GM19372 (cell line): ENCODE measurements around the gene TADA2A.
"Not testable (repeated sequence)": the region's sequence is repeated elsewhere in the genome, so short reads cannot be mapped to it uniquely, and the experiment has no call there.

Experiments used
- ATAC-seq: cut with Tn5 transposase; IDR thresholded peaks from one replicate; pipeline ENCODE4 v1.9.1; 2021; ENCODE audit warnings: mild to moderate bottlenecking, low read depth, moderate library complexity; ENCODE audit not compliant: unreplicated experiment

TADA2A gene

DNA sequence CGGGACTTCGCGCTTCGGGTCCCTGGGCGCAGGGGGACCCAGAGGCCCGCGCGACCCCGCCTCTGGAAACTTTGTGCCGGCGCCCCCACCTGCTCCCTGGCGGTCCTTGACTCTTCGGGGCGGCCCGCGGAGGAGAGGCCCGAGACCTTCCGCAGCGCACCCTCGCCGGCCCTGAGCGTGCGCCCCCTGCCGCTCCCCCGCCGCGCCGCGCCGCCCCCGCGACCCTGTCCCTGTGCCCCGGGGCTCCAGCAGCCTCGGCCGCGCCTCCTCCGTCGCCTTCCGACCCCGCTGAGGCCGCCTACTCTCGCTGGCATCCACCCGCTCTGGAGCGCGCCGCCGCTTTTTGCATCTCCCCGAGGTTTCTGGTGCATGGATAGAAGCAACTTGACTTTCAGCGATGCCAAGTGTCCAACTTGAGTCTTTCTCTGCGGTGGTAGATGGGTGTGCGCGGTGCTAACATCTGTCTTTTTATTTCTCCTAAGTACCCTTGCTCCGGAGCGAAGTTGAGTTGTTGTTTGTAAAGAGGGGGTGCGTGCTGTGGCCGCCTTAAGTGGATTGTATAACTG lies 83.4 kb downstream of the TADA2A start:
- peak; percentile 55 for ATAC-seq

DNA sequence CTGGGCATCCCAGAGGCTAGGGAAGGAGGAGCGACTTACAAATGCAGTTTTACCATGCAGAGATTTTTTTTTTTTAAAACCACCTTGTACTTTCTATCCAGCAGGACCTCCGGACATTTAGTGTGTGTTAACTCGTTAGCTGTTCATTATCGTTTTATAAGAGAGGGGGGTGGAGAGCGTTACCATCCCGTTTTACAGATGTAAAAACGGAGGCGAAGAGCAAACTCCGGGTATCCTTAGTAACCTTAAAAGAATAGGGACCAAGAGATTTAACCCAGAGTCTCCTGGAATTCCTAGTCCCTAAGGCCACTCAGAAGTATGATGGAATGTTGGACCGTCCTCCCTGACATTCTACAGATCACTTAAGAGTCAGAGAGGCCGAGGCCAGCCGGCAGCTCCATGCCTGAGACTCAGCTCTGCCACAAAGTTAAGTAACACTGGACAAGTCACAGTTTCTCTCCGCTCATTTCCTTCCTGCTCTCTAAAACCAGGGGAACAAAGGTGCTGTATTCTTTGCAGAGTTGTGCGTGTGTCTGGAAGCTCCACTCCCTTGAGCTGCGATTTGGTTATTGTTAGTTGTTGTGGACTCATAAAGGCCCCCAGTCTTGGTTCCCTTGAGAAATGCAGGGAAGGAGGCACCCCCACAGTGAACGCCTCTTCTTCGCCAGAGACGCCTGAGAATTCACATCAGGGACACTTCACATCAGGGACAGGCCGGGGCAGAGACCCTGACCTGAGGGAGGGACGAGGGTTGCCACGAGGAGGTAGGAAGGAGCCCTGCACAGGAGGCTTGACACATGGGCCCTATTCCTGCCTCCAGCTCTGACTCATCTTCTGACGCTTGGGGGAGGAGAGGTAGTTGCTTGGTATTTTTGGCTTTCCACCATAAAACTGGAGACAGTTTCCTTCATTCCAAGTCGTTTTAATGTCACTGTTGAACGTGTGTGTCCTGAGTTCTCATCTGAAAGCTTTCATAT lies 84.2 kb downstream of the TADA2A start:
- ATAC-seq = no peak

DNA sequence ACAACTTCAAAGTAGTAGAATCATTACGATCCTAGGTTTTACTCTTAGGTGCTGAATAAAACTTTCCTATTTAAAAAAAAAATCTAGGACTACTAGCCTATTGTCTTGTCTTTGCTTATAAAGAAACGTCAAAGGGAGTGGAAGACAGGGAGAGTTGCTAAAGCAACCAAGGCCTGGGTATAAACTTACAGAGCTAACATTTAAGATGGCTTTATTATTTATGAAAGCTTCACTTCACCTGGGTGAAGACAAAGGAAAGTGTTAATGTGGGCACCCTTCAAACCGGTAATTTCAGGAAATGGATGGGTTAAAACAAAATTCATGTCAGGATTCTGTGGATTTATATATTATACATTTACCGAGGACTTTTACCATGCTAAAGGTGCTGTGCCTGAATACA lies 85.5 kb downstream of the TADA2A start:
- no peak for ATAC-seq

DNA sequence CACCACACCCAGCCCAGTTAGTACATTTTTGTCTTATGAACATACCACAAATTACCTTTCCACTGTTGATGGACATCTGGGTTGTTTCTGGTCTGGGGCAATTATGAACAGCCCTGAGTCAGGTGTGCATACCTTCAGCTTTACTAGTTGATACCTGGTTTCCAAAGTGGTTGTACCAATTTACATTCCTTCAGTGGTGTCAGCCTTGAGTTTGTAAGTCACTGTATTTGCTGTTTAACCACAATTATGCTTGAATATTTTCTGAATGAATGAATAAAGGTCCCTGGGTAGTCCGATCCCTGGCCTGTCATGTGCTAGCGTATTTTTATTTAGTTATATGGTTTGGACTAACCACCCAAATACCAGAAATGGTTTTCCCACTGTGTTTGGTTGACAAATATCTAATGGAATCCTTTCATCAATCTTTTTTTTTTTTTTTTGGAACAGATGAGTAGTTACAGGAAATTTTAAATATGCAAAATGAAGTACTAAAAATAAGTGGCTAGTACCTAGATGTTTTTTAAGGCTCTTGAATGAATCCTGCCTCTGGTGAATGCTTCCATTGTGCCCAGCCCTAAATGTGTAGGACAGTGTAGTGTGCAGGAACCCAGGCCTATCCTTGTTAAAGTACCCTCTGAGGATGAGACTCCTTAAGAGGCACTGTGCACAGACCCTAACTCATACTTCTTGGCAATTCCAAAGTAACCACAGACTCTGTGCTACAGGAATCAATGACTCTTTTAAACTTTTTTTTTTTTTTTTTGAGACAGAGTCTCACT lies 86.8 kb downstream of the TADA2A start:
- no peak for ATAC-seq

DNA sequence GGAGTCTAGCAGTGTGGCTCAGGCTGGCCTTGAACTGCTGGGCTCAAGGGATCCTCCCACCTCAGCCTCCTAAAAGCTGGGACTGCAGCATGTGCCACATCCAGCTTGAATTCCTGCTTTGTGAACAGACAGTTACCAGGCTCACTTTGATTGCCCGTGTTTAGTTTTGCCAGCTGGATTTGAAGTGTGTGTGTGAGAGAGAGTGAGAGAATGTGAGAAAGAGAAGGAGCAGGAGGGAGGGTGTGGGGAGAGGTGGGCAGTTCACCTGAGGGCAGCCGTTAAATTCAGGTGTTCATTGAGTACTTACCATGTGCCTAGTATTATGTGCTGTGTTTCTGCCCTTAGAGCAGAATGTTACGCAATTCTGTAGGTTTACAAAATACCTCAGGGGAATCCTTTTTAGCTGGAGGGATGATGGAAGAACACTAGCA lies 87.7 kb downstream of the TADA2A start:
- ATAC-seq = no peak

DNA sequence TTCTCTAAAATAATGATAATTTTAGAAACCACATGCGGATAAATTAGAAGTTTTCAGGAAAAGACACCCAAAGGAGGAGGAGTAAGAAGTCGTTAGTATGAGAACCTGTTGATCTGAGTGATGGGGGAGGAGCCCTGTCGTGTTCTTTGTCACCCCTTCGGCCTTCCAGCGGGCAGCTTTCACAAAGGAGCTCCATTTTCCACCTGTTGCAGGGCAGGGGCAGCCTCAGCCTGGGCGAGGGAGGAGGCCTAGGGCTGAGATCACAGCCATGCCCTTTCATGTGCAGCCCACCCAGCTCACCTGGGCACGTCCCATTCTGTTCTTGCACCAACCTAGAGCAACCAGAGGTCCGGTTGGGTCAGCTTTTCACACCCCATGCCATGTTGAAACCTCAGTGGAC lies 88.3 kb downstream of the TADA2A start:
- no peak for ATAC-seq

DNA sequence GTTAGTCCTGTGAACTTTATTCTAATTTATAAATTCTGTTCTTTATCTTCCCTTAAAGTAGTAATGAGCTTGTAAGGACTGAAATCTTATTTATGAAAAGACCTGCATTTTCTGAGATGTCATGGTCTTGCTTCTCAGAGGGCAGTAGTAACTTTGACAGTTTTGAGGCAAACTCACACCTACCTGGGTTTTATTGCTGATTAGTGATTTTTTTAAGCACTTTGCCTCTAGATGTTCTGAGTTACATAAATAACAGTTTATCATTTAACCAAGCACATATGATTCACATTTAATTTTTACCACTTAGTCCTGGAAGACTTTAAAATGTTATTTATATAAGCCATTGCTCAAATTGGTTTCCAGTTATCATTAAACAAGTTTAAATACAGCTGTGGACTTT lies 93.7 kb downstream of the TADA2A start:
- no peak for ATAC-seq

DNA sequence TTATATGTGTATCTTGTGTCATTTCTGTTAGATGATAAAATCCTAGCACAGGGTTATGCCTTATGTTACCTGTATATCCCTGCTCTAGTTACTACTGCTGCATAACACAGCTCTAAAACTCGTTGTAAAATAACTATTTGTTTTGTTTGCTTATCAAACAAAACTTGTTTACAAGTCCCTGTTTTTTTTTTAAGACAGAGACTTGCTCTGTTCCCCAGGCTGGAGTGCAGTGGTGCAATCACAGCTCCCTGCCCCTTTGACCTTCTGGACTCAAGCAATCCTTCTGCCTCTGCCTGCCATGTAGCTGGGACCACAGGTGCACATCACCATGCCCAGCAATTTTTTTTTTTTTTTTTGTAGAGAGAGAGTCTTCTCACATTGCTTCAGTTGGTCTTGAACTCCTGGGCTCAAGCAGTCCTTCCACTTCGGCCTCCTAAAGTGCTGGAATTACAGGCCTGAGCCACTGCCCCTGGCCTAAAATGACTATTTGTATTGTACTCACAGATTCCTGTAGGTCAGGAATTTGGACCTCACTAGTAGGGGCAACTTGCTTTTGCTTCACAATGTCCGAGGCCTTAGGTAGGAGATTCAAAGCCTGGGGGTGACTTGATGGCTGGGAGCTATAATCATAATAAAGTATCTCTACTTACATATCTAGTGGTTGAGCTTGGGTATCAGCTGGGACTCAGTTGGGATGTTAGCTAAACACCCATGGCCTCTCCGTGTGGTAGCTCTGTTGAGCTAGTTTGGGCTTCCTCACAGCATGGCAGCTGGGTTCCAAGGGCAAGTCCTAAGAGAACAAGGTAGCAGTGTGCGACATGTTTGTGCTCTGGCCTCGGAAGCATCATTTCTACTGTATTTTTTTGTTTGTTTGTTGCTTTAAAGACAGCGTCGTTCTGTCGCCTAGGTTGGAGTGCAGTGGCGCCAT lies 95.6 kb downstream of the TADA2A start:
- ATAC-seq = no peak

DNA sequence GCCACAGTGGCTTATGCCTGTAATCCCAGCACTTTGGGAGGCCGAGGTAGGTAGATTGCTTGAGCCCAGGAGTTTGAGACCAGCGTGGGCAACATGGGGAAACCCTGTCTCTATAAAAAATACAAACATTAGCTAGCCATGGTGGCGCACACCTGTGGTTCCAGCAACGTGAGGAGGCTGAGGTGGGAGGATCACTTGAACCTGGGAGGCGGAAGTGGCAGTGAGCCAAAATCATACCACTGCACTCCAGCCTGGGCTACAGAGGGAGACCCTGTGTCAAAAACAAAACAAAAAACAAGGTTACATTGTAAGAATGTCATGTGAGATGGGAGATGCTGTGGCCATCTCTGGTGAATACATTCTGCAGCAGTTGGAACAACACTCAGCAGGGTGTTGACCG lies 96.5 kb downstream of the TADA2A start:
- ATAC-seq = no peak

DNA sequence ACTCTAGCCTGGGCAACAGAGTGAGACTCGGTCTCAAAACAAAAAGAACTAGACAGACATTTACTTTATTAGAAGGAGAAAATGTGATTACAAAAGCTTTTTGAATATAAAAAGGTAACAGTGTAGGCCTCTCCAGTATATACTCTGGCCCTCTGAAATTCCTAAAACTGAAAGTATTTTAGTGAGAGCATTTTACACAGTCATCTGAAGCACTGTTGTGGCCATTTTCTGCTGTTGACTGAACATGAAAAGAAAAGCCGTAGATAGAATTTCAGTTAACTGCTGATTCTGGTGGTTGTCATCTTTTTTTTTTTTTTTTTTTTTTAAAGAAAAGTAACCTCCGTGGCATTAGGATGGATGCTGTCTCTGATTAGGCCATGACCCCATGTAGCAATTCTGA lies 98.6 kb downstream of the TADA2A start:
- no peak for ATAC-seq

DNA sequence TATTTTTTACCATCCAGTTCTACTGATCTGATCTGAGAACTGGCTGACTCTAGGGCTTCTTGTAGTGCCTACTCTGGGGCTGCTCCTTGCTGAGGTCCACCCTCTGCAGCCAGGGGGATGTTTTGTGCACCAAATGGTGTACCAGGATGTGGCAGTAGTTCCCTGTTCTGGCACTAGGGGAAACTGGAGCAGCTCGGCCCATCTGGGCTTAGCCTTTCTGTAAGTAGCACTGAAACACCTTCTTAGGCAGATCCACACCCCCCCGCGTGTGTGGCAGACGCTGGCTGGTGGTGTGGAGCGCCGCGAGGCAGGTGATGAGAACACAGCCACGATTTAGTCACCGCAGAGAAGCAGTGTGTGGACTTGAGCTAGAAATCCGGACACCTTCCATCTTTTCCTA lies 100.0 kb downstream of the TADA2A start:
- ATAC-seq = no peak

DNA sequence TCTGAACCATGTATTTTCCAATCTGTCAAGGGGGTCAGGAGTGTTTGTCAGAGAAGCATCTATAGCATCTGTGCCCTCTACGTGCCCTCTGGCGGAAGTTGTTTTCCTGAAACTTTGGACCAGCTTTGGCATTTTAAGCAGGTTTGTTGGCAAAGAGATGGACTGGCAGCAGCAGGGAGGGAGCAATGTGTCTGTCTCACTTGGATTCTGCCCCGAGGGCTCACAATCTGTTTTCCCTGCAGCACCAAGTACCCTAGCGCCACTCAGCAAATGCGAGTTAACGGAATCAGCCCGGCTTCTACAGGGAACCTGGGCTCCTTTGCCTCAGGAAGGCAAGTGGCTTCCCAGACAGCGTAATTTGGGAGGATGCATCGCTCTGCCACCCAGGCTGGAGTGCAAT lies 100.4 kb downstream of the TADA2A start:
- no peak for ATAC-seq

DNA sequence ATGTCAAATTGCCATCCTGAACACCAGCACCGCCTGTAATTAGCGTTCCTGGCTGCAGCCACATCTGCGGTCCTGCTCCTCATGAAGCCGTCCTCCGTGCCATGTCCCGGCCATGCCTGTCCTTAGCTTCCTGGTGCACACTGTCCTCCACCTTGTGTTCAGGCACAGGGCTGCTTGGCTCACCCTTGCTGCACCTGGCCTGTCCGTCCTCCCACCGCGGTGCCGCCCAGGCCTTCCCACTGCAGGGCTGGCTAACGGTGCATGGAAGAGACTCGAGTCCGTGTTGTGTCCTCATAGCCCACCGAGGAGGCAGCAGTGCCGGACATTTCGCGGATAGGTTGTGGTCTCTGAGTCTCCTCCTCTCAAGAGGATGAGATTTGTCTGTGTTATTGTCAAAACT lies 103.4 kb downstream of the TADA2A start:
- no peak for ATAC-seq

DNA sequence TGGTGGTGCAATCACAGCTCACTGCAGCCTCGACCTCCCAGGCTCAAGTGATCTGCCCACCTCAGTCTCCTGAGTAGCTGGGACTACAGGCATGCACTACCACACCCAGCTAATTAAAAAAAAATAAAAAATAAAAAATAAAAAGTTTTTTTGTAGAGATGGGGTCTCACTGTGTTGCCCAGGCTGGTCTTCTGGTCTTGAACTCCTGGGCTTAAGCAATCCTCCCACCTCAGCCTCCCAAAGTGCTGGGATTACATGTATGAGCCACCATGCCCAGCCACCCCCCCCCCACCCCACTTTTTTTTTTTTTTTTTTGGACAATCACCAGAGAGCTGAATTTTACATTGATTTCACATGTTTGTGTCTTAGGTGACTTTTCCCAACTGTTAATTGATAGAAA lies 105.0 kb downstream of the TADA2A start:
- not testable (repeated sequence) for ATAC-seq

DNA sequence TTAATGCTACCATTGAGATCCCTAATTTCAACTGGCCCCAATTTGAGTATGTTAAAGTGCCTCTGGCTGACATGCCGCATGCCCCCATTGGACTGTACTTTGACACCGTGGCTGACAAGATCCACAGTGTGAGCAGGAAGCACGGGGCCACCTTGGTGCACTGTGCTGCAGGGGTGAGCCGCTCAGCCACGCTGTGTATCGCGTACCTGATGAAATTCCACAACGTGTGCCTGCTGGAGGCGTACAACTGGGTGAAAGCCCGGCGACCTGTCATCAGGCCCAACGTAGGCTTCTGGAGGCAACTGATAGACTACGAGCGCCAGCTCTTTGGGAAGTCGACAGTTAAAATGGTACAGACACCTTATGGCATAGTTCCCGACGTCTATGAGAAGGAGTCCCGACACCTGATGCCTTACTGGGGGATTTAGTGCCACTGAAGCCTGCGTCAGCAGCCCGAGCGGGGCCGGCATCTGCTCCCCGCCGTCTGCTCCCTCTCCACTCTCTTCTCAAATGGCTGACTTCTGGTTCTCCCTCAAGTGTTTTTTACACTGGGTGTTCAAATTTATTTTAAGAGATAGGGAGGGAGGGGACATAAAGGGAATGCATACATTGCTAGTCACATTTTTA lies 105.9 kb downstream of the TADA2A start:
- no peak for ATAC-seq

DNA sequence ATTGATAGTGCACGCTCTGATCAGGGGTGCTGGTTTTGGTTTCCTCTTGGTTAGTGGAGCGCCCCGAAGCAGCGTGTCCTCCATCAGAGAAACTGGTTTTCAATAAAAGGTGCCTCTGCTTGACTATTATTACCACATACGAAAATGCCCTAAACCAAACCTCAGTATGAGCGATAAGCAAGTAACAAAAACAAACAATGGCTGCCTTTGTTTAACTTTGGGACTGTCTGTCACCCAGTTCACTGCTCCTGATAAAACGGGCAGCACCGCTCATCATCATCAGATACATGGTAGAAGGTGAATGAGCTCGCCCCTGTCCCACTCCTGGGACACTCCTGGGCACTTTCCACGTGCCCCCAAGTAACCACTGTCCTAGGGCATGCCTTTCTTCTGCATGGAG lies 107.0 kb downstream of the TADA2A start:
- ATAC-seq = no peak

DNA sequence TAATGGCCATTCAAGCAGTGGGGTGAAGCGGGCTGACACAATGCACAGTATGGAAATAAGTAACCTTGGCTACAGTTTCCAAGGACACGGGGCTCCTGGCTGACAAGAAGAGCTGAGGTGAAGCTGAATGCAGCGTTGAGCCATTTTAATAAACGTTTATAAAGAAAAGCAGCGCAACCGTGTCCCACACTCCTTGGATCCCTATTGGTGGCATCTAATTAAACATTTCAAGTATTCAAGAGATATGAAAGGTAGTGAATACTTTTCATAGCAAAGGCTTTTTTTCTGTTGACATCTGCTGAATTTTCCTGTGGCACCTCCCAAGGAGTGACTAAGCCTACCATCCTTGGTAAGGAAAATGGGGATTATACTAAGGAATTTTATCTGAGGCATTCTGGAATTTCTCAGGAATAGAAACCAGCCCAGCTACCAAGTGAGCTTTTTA lies 109.5 kb downstream of the TADA2A start:
- no peak for ATAC-seq

DNA sequence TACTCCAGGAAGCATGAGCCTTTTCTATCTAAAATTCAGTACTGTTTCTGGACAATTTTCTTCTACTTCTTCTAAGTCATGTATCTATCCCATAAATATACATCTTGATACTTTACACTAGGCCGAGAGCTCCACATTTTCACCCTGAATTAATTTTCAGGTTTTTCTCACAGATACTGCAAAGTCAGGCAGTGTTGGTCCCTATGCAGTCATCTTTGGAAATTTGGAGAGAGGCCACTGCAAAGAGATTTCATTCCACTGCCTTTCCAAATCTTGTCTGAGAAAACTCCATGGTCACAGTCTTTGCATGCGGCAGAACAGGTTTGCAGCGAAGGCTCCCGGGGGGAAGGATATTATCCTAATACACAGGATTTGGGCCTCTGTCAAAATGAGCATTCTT lies 111.2 kb downstream of the TADA2A start:
- no peak for ATAC-seq

DNA sequence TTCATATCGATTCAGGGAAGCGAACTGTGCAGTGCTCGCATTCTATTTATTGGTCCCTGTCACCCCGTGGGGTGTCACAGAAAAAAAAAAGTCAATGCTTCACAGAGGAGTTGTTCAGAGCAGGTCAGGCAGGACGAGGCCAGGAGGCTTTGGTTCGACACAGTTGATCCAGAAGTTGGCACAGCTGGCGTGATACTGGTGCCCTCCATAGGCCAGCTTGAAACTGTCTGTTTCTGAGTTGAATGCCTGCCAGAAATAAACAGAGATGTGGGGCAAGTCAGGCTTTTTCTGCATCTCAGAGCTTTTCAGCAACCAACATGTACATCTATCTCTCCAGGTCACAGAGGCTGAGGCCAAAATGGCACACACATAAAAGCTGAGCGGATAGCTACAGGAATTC lies 112.1 kb downstream of the TADA2A start:
- ATAC-seq = no peak
